IPS DF 4.7 (cell line): Measurements from ENCODE around the gene HDAC1.
A peak's percentile ranks its signal among the peaks of the same experiment; 100 is the strongest.
"Not testable (repeated sequence)": the region's sequence is repeated elsewhere in the genome, so short reads cannot be mapped to it uniquely, and the experiment has no call there.

Experiments
- DNase-seq: peaks from one replicate; pipeline ENCODE4 v3.0.0-alpha.2; 2013; ENCODE audit warnings: low spot score; ENCODE audit errors: extremely low read depth

HDAC1 gene

GRCh38 chr1:32345289-32345827, 53.5 kb downstream of the HDAC1 start:
- DNase-seq: no peak

GRCh38 chr1:32346532-32347157, 54.8 kb downstream of the HDAC1 start:
- no peak for DNase-seq

GRCh38 chr1:32349211-32349708, 57.4 kb downstream of the HDAC1 start:
- DNase-seq: no peak

- DNase-seq: no peak
Observed at GRCh38 chr1:32350785-32351398, 59.0 kb downstream of the HDAC1 start.

GRCh38 chr1:32351399-32352238, 59.7 kb downstream of the HDAC1 start:
- peak; percentile 53 for DNase-seq

- no peak for DNase-seq
Observed at GRCh38 chr1:32352239-32352745, 60.4 kb downstream of the HDAC1 start.

GRCh38 chr1:32352831-32353383, 61.0 kb downstream of the HDAC1 start:
- DNase-seq: no peak

GRCh38 chr1:32353431-32353830, 61.5 kb downstream of the HDAC1 start:
- no peak for DNase-seq

GRCh38 chr1:32353886-32354570, 62.1 kb downstream of the HDAC1 start:
- DNase-seq: no peak

GRCh38 chr1:32355778-32356177, 63.9 kb downstream of the HDAC1 start:
- DNase-seq: not testable (repeated sequence)

- DNase-seq: no peak
Observed at GRCh38 chr1:32356478-32356877, 64.6 kb downstream of the HDAC1 start.

- no peak for DNase-seq
Observed at GRCh38 chr1:32357614-32358013, 65.7 kb downstream of the HDAC1 start.

GRCh38 chr1:32358435-32358834, 66.6 kb downstream of the HDAC1 start:
- no peak for DNase-seq

- no peak for DNase-seq
Observed at GRCh38 chr1:32361308-32361673, 69.4 kb downstream of the HDAC1 start.

- DNase-seq: no peak
Observed at GRCh38 chr1:32361674-32362473, 70.0 kb downstream of the HDAC1 start.

- DNase-seq: no peak
Observed at GRCh38 chr1:32362474-32363313, 70.8 kb downstream of the HDAC1 start, which contains the start of the genes FAM229A and TSSK3. FAM229A (minus strand) TSS chr1:32362485; CDS start chr1:32362091, 394 bp downstream. TSSK3 (plus strand) TSS chr1:32362539; CDS start chr1:32362702, 163 bp downstream.

- no peak for DNase-seq
Observed at GRCh38 chr1:32363713-32364112, 71.8 kb downstream of the HDAC1 start.

GRCh38 chr1:32364836-32365235, 73.0 kb downstream of the HDAC1 start:
- no peak for DNase-seq

- no peak for DNase-seq
Observed at GRCh38 chr1:32365445-32365844, 73.6 kb downstream of the HDAC1 start.
